COR-L47 (cell line): ENCODE results near the gene SMAD3.
"Not testable (repeated sequence)": the region's sequence is repeated elsewhere in the genome, so short reads cannot be mapped to it uniquely, and the experiment has no call there.

Experiments
- DNase-seq: peaks from one replicate; lab custom pipeline; 2025; lab: John Stamatoyannopoulos, UW

Gene SMAD3

GRCh38 chr15:67145710-67146109 is 80.3 kb downstream of the SMAD3 start:
- DNase-seq: no peak

- DNase-seq: no peak
Measured at GRCh38 chr15:67146234-67146633, 80.8 kb downstream of the SMAD3 start.

- DNase-seq: no peak
Measured at GRCh38 chr15:67146875-67147381, 81.5 kb downstream of the SMAD3 start.

GRCh38 chr15:67147396-67147949 is 82.1 kb downstream of the SMAD3 start:
- no peak for DNase-seq

GRCh38 chr15:67148196-67148701 is 82.8 kb downstream of the SMAD3 start:
- peak; percentile 50 for DNase-seq

GRCh38 chr15:67149068-67149772 is 83.8 kb downstream of the SMAD3 start:
- no peak for DNase-seq

- DNase-seq: no peak
Measured at GRCh38 chr15:67149773-67150022, 84.3 kb downstream of the SMAD3 start.

GRCh38 chr15:67150023-67150860 is 84.8 kb downstream of the SMAD3 start:
- DNase-seq: no peak

GRCh38 chr15:67152429-67152828 is 87.0 kb downstream of the SMAD3 start:
- no peak for DNase-seq

GRCh38 chr15:67153044-67153443 is 87.6 kb downstream of the SMAD3 start:
- DNase-seq: not testable (repeated sequence)

GRCh38 chr15:67154249-67154648 is 88.8 kb downstream of the SMAD3 start:
- DNase-seq: no peak

GRCh38 chr15:67156426-67156825 is 91.0 kb downstream of the SMAD3 start:
- no peak for DNase-seq

GRCh38 chr15:67156834-67157233 is 91.4 kb downstream of the SMAD3 start:
- no peak for DNase-seq

- DNase-seq: no peak
Measured at GRCh38 chr15:67157521-67158252, 92.3 kb downstream of the SMAD3 start.

GRCh38 chr15:67158367-67158766 is 93.0 kb downstream of the SMAD3 start:
- no peak for DNase-seq

GRCh38 chr15:67161412-67161811 is 96.0 kb downstream of the SMAD3 start:
- no peak for DNase-seq

- no peak for DNase-seq
Measured at GRCh38 chr15:67161881-67162280, 96.5 kb downstream of the SMAD3 start.

- DNase-seq: no peak
Measured at GRCh38 chr15:67163180-67163579, 97.8 kb downstream of the SMAD3 start.

GRCh38 chr15:67164401-67164791 is 99.0 kb downstream of the SMAD3 start:
- DNase-seq: no peak

GRCh38 chr15:67164811-67165253 is 99.4 kb downstream of the SMAD3 start:
- no peak for DNase-seq

GRCh38 chr15:67165254-67166253 is 100.2 kb downstream of the SMAD3 start:
- DNase-seq: no peak
